GM21825 (cell line): ENCODE data around the gene VTI1A.
A peak's percentile ranks its signal among the peaks of the same experiment; 100 is the strongest.
"Not testable (repeated sequence)": the region's sequence is repeated elsewhere in the genome, so short reads cannot be mapped to it uniquely, and the experiment has no call there.

Experiments used
- ATAC-seq: cut with Tn5 transposase; IDR thresholded peaks from one replicate; pipeline ENCODE4 v1.9.1; 2021; ENCODE audit warnings: mild to moderate bottlenecking, moderate library complexity; ENCODE audit not compliant: unreplicated experiment

Gene VTI1A

GRCh38 chr10:112454910-112455779 lies 8.1 kb downstream of the VTI1A start:
- ATAC-seq, result no peak

GRCh38 chr10:112456533-112456932 lies 9.5 kb downstream of the VTI1A start:
- ATAC-seq, result no peak

GRCh38 chr10:112460366-112460765 lies 13.4 kb downstream of the VTI1A start:
- ATAC-seq, result no peak

- ATAC-seq, result no peak
These were observed 14.2 kb downstream of the VTI1A start for GRCh38 chr10:112461029-112461887.

GRCh38 chr10:112464074-112464473 lies 17.1 kb downstream of the VTI1A start:
- ATAC-seq, result not testable (repeated sequence)

GRCh38 chr10:112465299-112465883 lies 18.4 kb downstream of the VTI1A start:
- no peak for ATAC-seq

GRCh38 chr10:112466802-112467201 lies 19.8 kb downstream of the VTI1A start:
- no peak for ATAC-seq

- no peak for ATAC-seq
These were observed 20.6 kb downstream of the VTI1A start for GRCh38 chr10:112467541-112468075.

GRCh38 chr10:112471878-112472487 lies 25.0 kb downstream of the VTI1A start:
- ATAC-seq, result peak; percentile 66

GRCh38 chr10:112475575-112476218 lies 28.7 kb downstream of the VTI1A start:
- no peak for ATAC-seq

- no peak for ATAC-seq
These were observed 34.6 kb downstream of the VTI1A start for GRCh38 chr10:112481602-112482001.

- ATAC-seq, result no peak
These were observed 37.4 kb downstream of the VTI1A start for GRCh38 chr10:112484399-112484798.

GRCh38 chr10:112487964-112488363 lies 40.9 kb downstream of the VTI1A start:
- no peak for ATAC-seq

GRCh38 chr10:112490545-112490944 lies 43.5 kb downstream of the VTI1A start:
- ATAC-seq, result no peak

GRCh38 chr10:112491144-112491543 lies 44.1 kb downstream of the VTI1A start:
- no peak for ATAC-seq

GRCh38 chr10:112492736-112493135 lies 45.7 kb downstream of the VTI1A start:
- ATAC-seq, result no peak

GRCh38 chr10:112497347-112497950 lies 50.4 kb downstream of the VTI1A start:
- no peak for ATAC-seq

- ATAC-seq, result no peak
These were observed 51.8 kb downstream of the VTI1A start for GRCh38 chr10:112498806-112499205.

- ATAC-seq, result not testable (repeated sequence)
These were observed 53.0 kb downstream of the VTI1A start for GRCh38 chr10:112499985-112500384.

GRCh38 chr10:112502536-112502935 lies 55.5 kb downstream of the VTI1A start:
- no peak for ATAC-seq
